Stimulated activated CD8-positive, alpha-beta memory T cell treated with anti-CD3 and anti-CD28 coated beads, Interleukin-12 subunit alpha, Interleukin-12 subunit beta, amount 100 ng/mL, for 24 hours (primary cell): ENCODE results near the gene SYNJ1.
A peak's percentile ranks its signal among the peaks of the same experiment; 100 is the strongest.
"Not testable (repeated sequence)": the region's sequence is repeated elsewhere in the genome, so short reads cannot be mapped to it uniquely, and the experiment has no call there.

Experiments
- DNase-seq: peaks from one replicate; pipeline ENCODE4 v3.0.0-alpha.2; 2020; ENCODE audit errors: extremely low read depth

SYNJ1 gene, protein sequence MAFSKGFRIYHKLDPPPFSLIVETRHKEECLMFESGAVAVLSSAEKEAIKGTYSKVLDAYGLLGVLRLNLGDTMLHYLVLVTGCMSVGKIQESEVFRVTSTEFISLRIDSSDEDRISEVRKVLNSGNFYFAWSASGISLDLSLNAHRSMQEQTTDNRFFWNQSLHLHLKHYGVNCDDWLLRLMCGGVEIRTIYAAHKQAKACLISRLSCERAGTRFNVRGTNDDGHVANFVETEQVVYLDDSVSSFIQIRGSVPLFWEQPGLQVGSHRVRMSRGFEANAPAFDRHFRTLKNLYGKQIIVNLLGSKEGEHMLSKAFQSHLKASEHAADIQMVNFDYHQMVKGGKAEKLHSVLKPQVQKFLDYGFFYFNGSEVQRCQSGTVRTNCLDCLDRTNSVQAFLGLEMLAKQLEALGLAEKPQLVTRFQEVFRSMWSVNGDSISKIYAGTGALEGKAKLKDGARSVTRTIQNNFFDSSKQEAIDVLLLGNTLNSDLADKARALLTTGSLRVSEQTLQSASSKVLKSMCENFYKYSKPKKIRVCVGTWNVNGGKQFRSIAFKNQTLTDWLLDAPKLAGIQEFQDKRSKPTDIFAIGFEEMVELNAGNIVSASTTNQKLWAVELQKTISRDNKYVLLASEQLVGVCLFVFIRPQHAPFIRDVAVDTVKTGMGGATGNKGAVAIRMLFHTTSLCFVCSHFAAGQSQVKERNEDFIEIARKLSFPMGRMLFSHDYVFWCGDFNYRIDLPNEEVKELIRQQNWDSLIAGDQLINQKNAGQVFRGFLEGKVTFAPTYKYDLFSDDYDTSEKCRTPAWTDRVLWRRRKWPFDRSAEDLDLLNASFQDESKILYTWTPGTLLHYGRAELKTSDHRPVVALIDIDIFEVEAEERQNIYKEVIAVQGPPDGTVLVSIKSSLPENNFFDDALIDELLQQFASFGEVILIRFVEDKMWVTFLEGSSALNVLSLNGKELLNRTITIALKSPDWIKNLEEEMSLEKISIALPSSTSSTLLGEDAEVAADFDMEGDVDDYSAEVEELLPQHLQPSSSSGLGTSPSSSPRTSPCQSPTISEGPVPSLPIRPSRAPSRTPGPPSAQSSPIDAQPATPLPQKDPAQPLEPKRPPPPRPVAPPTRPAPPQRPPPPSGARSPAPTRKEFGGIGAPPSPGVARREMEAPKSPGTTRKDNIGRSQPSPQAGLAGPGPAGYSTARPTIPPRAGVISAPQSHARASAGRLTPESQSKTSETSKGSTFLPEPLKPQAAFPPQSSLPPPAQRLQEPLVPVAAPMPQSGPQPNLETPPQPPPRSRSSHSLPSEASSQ (N-terminal part only)

DNA sequence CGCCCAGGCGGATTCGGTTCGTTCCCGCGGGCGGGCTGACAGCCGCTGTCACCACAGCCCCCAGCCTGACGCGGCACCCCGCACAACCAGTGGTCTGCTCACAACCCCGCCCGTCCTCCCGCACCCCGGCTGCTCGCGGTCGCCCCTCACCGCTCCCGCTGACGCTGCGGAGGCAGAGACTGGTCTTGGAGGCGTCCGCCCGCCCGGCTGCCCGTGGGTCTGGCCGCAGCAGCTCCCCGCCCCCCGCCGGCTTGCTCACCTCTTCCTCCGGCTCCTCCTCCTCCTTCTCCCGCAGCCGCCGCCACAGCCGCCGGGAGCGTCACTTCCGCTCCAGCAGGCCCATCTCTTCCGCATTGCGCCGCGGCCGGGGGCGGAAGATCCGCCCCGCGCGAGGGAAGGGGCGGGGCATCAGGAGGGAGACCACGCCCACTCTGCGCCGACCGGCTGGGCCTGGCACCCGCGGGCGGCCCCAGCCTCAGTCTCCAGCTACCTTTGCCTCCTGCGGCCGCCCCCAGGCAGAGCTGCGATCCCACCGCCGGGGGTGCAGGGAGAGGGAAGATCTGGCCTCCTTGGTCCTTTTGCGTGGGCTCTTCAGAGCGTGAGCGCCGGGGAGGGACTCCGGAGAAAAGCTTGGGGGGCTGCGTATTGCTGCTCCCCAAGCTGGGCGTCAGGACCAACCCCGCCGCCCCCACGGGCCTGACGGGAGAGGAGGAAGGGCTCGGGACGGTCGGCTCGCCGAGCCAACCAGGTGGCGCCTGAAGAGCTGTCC lies at the start of gene SYNJ1:
Gene SYNJ1 (minus strand): TSS at position 327 of the 769 bp plus-strand sequence. CDS start 1,118 bp downstream, outside the sequence.
- peak; percentile 87 for DNase-seq

DNA sequence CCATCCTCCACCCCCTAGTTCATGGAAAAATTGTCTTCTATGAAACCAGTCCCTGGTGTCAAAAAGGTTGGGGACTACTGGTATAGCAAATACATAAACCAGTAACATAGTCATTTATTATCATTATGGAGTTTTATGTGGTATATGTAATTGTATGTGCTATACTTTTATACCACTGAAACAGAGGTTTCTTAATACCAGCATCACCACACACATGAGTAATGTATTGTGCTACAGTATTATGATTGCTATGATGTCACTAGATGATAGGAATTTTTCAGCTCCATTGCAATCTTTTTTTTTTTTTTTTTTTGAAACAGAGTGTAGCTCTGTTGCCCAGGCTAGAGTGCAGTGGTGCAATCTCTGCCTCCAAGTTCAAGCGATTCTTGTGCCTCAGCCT lies 49.5 kb upstream of the SYNJ1 start:
- no peak for DNase-seq

DNA sequence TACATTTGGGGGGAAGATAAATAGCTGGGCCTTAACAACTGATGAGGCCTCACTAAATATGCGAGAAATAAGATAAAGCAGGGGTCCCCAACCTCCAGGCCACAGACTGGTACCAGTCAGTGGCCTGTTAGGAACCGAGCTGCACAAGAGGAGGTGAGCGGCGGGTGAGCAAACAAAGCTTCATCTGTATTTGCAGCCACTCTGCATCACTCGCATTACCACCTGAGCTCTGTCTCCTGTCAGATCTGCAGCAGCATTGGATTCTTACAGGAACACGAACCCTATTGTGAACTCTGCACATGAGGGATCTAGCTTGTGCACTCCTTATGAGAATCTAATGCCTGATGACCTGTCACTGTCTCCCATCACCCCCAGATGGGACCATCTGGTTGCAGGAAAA lies 48.9 kb upstream of the SYNJ1 start:
- DNase-seq = no peak

DNA sequence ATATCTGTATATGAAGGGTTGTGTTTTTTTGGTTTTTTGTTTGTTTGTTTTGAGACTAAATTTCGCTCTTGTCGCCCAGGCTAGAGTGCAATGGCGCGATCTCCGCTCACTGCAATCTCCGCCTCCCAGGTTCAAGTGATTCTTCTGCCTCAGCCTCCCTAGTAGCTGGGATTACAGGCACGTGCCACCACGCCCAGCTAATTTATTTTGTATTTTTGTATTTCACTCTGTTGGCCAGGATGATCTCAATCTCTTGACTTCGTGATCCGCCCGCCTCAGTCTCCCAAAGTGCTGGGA lies 45.2 kb upstream of the SYNJ1 start:
- DNase-seq = not testable (repeated sequence)

- peak; percentile 31 for DNase-seq
Observed at GRCh38 chr21:32772281-32773047, 44.7 kb upstream of the SYNJ1 start.

DNA sequence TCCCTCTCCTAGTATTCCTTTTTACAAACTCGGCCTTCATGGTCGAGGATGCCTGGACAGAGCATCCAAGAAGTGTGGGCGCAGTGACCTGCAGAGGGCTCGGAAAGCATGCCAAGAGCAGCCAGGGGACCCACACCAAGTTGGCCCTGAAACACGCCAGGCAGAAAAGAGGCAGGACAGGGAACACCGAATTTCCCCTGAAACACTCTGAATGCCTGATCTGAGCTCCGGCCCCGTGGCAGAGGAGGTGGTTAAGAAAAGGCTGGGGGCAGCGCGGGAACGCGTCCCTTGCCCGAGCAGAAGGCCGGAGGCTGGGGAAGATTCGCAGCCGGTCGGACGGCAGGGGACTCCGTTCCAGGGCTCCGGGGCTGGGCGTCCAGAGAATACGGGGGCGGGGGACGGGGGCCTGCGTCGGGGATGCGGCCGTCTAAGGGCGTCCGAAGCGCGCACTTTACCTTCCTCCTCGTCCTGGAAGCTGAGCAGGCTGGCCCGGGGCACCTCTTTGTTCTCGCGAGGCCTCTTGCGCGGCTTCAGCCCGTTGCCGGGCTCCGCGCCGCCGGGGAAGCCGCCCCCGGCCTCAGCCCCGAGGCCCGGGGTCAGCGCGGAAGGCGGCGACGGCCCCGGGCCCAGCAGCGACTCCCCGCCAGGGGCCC lies 43.2 kb upstream of the SYNJ1 start:
- DNase-seq = peak; percentile 9

GRCh38 chr21:32768530-32768929 lies 40.7 kb upstream of the SYNJ1 start:
- DNase-seq = no peak

- DNase-seq = no peak
Observed at GRCh38 chr21:32765058-32765457, 37.2 kb upstream of the SYNJ1 start.

- DNase-seq = no peak
Observed at GRCh38 chr21:32764186-32764585, 36.4 kb upstream of the SYNJ1 start.

DNA sequence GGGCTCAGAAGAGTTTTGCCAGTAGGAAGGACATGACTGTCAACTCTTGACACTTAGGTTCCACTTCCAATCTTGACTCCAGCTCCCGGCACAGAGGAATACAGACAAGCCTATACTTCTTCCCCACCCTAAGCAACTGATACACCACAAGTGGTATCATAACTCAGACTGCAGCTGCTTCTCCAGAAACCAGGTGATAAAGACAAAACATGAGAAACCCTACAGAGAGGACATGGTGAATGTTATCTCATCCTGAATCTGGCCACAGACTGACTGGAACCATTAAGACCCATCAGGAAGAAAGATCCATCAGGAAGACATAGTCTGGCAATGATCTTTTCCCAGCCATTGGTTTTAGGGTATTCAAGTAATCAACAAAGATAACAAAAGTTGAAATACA lies 30.0 kb upstream of the SYNJ1 start:
- DNase-seq = no peak

- no peak for DNase-seq
Observed at GRCh38 chr21:32756096-32756495, 28.3 kb upstream of the SYNJ1 start.

GRCh38 chr21:32753818-32754585 lies 26.2 kb upstream of the SYNJ1 start:
- DNase-seq = no peak

DNA sequence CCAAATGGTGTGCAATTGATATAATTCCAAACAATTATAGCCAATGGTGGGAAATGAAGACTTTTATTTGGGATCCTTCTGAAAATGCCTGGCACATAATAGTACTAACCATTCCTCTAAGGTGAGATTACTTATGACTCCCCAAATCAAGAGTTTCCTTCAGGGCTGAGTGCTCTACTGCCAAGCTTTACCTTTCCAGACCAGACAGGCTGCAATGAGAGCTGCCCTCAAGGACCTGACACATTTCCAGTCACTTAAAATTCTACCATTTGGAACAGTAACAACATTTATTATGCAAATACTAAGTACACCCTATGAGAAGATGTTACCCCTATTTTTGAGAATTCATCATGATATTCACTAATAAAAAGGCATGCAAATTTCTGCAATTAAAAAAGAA lies 22.6 kb upstream of the SYNJ1 start:
- DNase-seq = no peak

GRCh38 chr21:32749662-32750061 lies 21.8 kb upstream of the SYNJ1 start:
- no peak for DNase-seq

DNA sequence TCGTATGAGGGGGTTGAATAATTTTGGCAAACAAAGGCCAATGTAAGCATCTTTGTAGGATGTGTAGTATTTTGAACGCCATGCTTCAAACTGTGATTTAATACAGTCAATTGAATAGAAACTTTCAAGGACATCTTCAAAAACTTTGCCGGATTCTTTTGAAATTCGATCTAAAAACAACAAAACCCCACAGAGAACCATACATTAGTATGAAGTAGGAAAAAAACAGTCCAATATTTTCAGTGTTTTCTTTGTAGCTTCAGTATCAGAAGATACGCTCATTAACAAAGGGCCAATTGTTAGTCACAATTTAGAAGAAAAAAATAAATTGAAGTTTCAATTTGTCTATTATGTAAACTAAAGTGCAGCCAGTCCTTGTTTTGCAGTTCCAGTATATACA lies 20.7 kb upstream of the SYNJ1 start:
- no peak for DNase-seq

GRCh38 chr21:32747396-32747795 lies 19.6 kb upstream of the SYNJ1 start:
- DNase-seq = no peak

DNA sequence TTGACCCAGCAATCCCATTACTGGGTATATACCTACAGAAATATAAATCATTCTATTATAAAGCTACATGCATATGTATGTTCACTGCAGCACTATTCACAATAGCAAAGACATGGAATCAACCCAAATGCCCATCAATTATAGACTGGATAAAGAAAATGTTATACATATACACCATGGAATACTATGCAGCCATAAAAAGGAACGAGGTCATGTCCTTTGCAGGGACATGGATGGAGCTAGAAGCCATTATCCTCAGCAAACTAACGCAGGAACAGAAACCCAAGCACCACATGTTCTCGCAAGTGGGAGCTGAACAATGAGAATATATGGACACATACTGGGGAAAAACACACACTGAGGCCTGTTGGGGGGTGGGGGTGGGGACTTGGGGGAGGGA lies 18.9 kb upstream of the SYNJ1 start:
- not testable (repeated sequence) for DNase-seq

DNA sequence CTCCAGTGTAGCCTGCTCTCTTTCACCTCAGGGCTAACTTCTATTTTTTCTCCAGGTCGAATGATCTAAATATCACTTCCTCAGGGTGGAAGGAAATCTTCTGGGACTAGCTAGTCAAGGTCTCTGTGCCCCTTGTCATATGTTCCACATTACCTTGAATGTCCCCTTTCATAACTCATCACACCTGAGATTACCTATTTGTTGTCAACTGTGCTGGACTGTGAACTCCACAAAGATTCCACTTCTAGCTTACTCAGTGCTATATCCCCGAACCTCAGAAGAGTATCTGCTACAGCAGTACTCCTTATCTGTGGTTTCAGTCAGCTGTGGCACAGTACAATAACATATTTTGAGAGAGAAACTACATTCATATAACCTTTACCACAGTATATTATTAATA lies 14.6 kb upstream of the SYNJ1 start:
- DNase-seq = no peak

DNA sequence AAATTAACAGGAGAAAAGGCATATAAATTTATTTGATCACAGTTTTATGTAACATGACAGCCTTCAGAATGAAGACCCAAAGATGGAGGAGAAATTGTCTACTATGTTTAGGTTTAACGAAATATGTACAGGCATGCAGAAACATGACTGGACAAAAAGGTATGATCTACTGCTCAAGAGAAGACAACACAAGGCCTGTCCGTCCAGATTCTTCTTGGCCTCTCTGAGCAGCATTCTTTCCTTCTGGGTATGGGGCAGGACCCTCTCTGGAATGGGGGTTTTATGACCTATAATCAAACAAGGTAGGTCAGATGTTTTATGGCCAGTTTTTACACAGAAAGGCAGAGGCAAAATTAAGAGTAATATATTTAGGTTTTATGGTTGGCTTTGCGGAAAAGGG lies 13.5 kb upstream of the SYNJ1 start:
- no peak for DNase-seq
